IMR-90 (cell line): ENCODE measurements around the gene IST1. TPM values are rescaled to one million over a fixed set of nuclear protein-coding genes. Genes with fewer than 3 reads are reported as not detected.

Experiments
- ATAC-seq: fragments of 200-7000 bp; cut with Tn5 transposase; 2 replicates; pipeline ENCODE4 v1.9.1; 2020; ENCODE audit warnings: low read depth, mild to moderate bottlenecking, moderate library complexity
- BruUV-seq: library from RNA; stranded (reverse); fragments of 400-500 nt; replicated peaks from 2 replicates; lab custom pipeline; 2021; lab: Mats Ljungman, UMichigan
- CTCF ChIA-PET: fragments of 300-600 bp; formaldehyde crosslinking; extraction: SDS; loops from one replicate; lab custom pipeline; 2021; ENCODE audit warnings: antibody characterized with exemption; lab: Yijun Ruan, JAX
- POLR2A ChIA-PET: fragments of 300-600 bp; sonication (Branson Sonifier 250); formaldehyde crosslinking; loops from one replicate; lab custom pipeline; 2022; ENCODE audit warnings: antibody characterized with exemption; ENCODE audit not compliant: unreplicated experiment; lab: Charles Lee
- DNase-seq: peaks from one replicate; pipeline ENCODE4 v3.0.0; 2013
- H2AFZ ChIP-seq: replicated peaks from 2 replicates; pipeline ENCODE3; 2013; ENCODE audit warnings: low read length, mild to moderate bottlenecking; ENCODE audit not compliant: poor library complexity
- H2AK5ac ChIP-seq: 2 replicates; pipeline ENCODE4 v1.6.1; 2013; ENCODE audit warnings: low read depth, low read length, inconsistent platforms
- H2AK9ac ChIP-seq: replicated peaks from 2 replicates; pipeline ENCODE3; 2013; ENCODE audit warnings: mild to moderate bottlenecking, low read depth, low read length, moderate library complexity; ENCODE audit not compliant: poor library complexity
- H2BK120ac ChIP-seq: 2 replicates; pipeline ENCODE4 v1.6.1; 2013; ENCODE audit warnings: low read depth, low read length, inconsistent platforms
- H2BK15ac ChIP-seq: 3 replicates; pipeline ENCODE4 v1.6.1; 2013; ENCODE audit warnings: low read depth, low read length, inconsistent platforms
- H2BK20ac ChIP-seq: 2 replicates; pipeline ENCODE4 v1.6.1; 2013; ENCODE audit warnings: low read depth, mild to moderate bottlenecking, inconsistent platforms, low read length, moderate library complexity
- H2BK5ac ChIP-seq: 2 replicates; pipeline ENCODE4 v1.6.1; 2013; ENCODE audit warnings: mild to moderate bottlenecking, low read depth, low read length, inconsistent platforms; ENCODE audit not compliant: poor library complexity, severe bottlenecking
- H3K14ac ChIP-seq: replicated peaks from 2 replicates; pipeline ENCODE4 v1.6.1; 2013; ENCODE audit warnings: low read depth, low read length, inconsistent platforms
- H3K18ac ChIP-seq: 2 replicates; pipeline ENCODE4 v1.6.1; 2013; ENCODE audit warnings: low read depth, low read length, control low read depth
- H3K23ac ChIP-seq: 2 replicates; pipeline ENCODE4 v1.6.1; 2013; ENCODE audit warnings: low read depth, low read length, inconsistent platforms
- H3K27ac ChIP-seq: 2 replicates; pipeline ENCODE4 v1.5.1; 2013; ENCODE audit warnings: mild to moderate bottlenecking, control low read depth, low read length; ENCODE audit not compliant: insufficient read depth
- H3K27me3 ChIP-seq: 2 replicates; pipeline ENCODE4 v1.6.1; 2013; ENCODE audit warnings: low read length; ENCODE audit not compliant: control insufficient read depth, insufficient read depth
- H3K36me3 ChIP-seq: 2 replicates; pipeline ENCODE4 v1.6.1; 2013; ENCODE audit warnings: low read length, mixed read lengths; ENCODE audit not compliant: control insufficient read depth, insufficient read depth
- H3K4ac ChIP-seq: 2 replicates; pipeline ENCODE4 v1.6.1; 2013; ENCODE audit warnings: low read depth, low read length, inconsistent platforms
- H3K4me1 ChIP-seq: 2 replicates; pipeline ENCODE4 v1.6.1; 2013; ENCODE audit warnings: low read length, mixed read lengths; ENCODE audit not compliant: control insufficient read depth, insufficient read depth
- H3K4me2 ChIP-seq: 2 replicates; pipeline ENCODE4 v1.6.1; 2013; ENCODE audit warnings: low read depth, mild to moderate bottlenecking, control low read depth, low read length, moderate library complexity
- H3K4me3 ChIP-seq: 2 replicates; pipeline ENCODE4 v1.5.1; 2013; ENCODE audit warnings: low read depth, mild to moderate bottlenecking, control low read depth, low read length, moderate library complexity; ENCODE audit not compliant: insufficient read depth
- H3K56ac ChIP-seq: 2 replicates; pipeline ENCODE4 v1.6.1; 2013; ENCODE audit warnings: low read length, inconsistent platforms; ENCODE audit not compliant: insufficient read depth; ENCODE audit errors: extremely low read depth
- H3K79me1 ChIP-seq, 2 experiments: 2 replicates each; pipeline ENCODE4 v1.6.1; 2013; ENCODE audit warnings: low read length in 2 of 2, inconsistent platforms in 1 of 2, low read depth in 1 of 2
- H3K9ac ChIP-seq: 2 replicates; pipeline ENCODE4 v1.6.1; 2013; ENCODE audit warnings: low read depth, low read length, control low read depth
- H3K9me1 ChIP-seq: 2 replicates; pipeline ENCODE4 v1.6.1; 2013; ENCODE audit warnings: low read length, inconsistent platforms; ENCODE audit not compliant: insufficient read depth
- H3K9me3 ChIP-seq: 2 replicates; pipeline ENCODE4 v1.6.1; 2013; ENCODE audit warnings: low read length; ENCODE audit not compliant: control insufficient read depth, insufficient read depth
- H4K20me1 ChIP-seq: 2 replicates; pipeline ENCODE4 v1.6.1; 2013; ENCODE audit warnings: low read length, inconsistent platforms; ENCODE audit not compliant: insufficient read depth
- H4K5ac ChIP-seq: 2 replicates; pipeline ENCODE4 v1.6.1; 2013; ENCODE audit warnings: mild to moderate bottlenecking, low read depth, low read length, control low read depth
- H4K8ac ChIP-seq, 2 experiments: 2 replicates each; pipeline ENCODE4 v1.6.1; 2013; ENCODE audit warnings: low read depth in 2 of 2, low read length in 2 of 2, control low read depth in 1 of 2, inconsistent platforms in 1 of 2
- H4K91ac ChIP-seq: 2 replicates; pipeline ENCODE4 v1.6.1; 2013; ENCODE audit warnings: low read depth, low read length, inconsistent platforms; ENCODE audit not compliant: insufficient read depth
- BHLHE40 ChIP-seq: fragments of 150-350 bp; IDR thresholded peaks from 2 replicates; pipeline ENCODE4 v1.6.1; 2016; ENCODE audit warnings: mild to moderate bottlenecking, low read depth, low read length
- CEBPB ChIP-seq: IDR thresholded peaks from 2 replicates; pipeline ENCODE4 v1.6.1; 2012; ENCODE audit warnings: low read depth, low read length, improper control_type of control experiment
- CHD1 ChIP-seq: IDR thresholded peaks from 2 replicates; pipeline ENCODE4 v1.6.1; 2012; ENCODE audit warnings: low read depth, low read length, improper control_type of control experiment
- CTCF ChIP-seq: conservative IDR thresholded peaks from 2 replicates; pipeline ENCODE4 v1.5.1; 2012; ENCODE audit warnings: mild to moderate bottlenecking, low read depth, low read length, improper control_type of control experiment
- FOS ChIP-seq: fragments of 150-350 bp; IDR thresholded peaks from 2 replicates; pipeline ENCODE4 v1.6.1; 2016; ENCODE audit warnings: low read depth, low read length
- MAFK ChIP-seq: IDR thresholded peaks from 2 replicates; pipeline ENCODE4 v1.6.1; 2012; ENCODE audit warnings: low read depth, low read length, improper control_type of control experiment
- MAZ ChIP-seq: IDR thresholded peaks from 2 replicates; pipeline ENCODE4 v1.6.1; 2012; ENCODE audit warnings: low read depth, mild to moderate bottlenecking, low read length, improper control_type of control experiment, moderate library complexity, borderline replicate concordance
- MXI1 ChIP-seq: IDR thresholded peaks from 2 replicates; pipeline ENCODE4 v1.6.1; 2012; ENCODE audit warnings: low read depth, mild to moderate bottlenecking, low read length, moderate library complexity, borderline replicate concordance
- NFE2L2 ChIP-seq: fragments of 150-350 bp; IDR thresholded peaks from 2 replicates; pipeline ENCODE4 v1.6.1; 2016; ENCODE audit warnings: low read depth, mild to moderate bottlenecking, low read length
- POLR2A ChIP-seq: IDR thresholded peaks from 2 replicates; pipeline ENCODE4 v1.6.1; 2012; ENCODE audit warnings: mild to moderate bottlenecking, low read depth, low read length
- RAD21 ChIP-seq: IDR thresholded peaks from 2 replicates; pipeline ENCODE4 v1.6.1; 2012; ENCODE audit warnings: low read length, improper control_type of control experiment
- RCOR1 ChIP-seq: IDR thresholded peaks from 2 replicates; pipeline ENCODE4 v1.6.1; 2012; ENCODE audit warnings: mild to moderate bottlenecking, low read length, improper control_type of control experiment; ENCODE audit not compliant: insufficient replicate concordance
- RFX5 ChIP-seq: IDR thresholded peaks from 2 replicates; pipeline ENCODE4 v1.8.0; 2012; ENCODE audit warnings: low read depth, mild to moderate bottlenecking, low read length, moderate library complexity
- SMC3 ChIP-seq: fragments of 150-350 bp; IDR thresholded peaks from 2 replicates; pipeline ENCODE4 v1.6.1; 2016; ENCODE audit warnings: low read depth, mild to moderate bottlenecking, antibody characterized with exemption, low read length, moderate library complexity
- USF2 ChIP-seq: fragments of 150-350 bp; IDR thresholded peaks from 2 replicates; pipeline ENCODE4 v1.6.1; 2017; ENCODE audit warnings: mild to moderate bottlenecking, antibody characterized with exemption, low read length, low read depth
- WGBS, 2 experiments: methylation state at CpG; one replicate each; pipeline versions ENCODE4 v1.1.5 to v1.1.7; 2013; ENCODE audit warnings: missing lambda C conversion rate in 2 of 2; ENCODE audit not compliant: insufficient read length in 1 of 2; ENCODE audit errors: extremely low coverage in 2 of 2; 5-methylcytosine and 5-hydroxymethylcytosine counted together
- dilution Hi-C: fragments of 300-500 bp; cut with HindIII; formaldehyde crosslinking; loops from one replicate; pipeline ENCODE4 v1.14.3; 2018; ENCODE audit warnings: low sequenced_read_pairs; ENCODE audit not compliant: unreplicated experiment
- in situ Hi-C: fragments of 300-500 bp; cut with MboI; formaldehyde crosslinking; loops from 3 replicates; pipeline ENCODE4 v1.14.3; 2019; ENCODE audit warnings: low sequenced_read_pairs, inconsistent platforms, mixed read lengths
- intact Hi-C: fragments of 100-400 bp; cut with micrococcal nuclease; formaldehyde crosslinking; loops from 2 replicates; pipeline ENCODE4 v1.10.0; 2022
- polyA plus RNA-seq, 3 experiments: library from polyadenylated mRNA; depleted of rRNA; stranded (reverse); fragments of >200 nt; gene quantifications; 2 replicates each; pipeline ENCODE4 v1.2.3, GENCODE V29; 2012; ENCODE audit warnings: low replicate concordance in 1 of 3
- total RNA-seq: library from RNA; depleted of rRNA; stranded (reverse); fragments of >200 nt; gene quantifications from 2 replicates; pipeline ENCODE4 v1.2.3, GENCODE V29; 2012

IST1 gene
- total and polyA plus RNA-seq, 2 of the 4 experiments (the other 2 are of a cell fraction): 134 to 186 TPM

- Histone ChIP-seq H3K27ac (no peak overlapping the region), H2BK15ac (no peak overlapping the region), H2AK9ac (no peak overlapping the region), H2AK5ac (no peak overlapping the region), H3K36me3 (no peaks in the 10 kb centered on the region), H4K8ac (no peak overlapping the region), H3K4me2 (no peak overlapping the region), H3K79me1 (no peaks in the 10 kb centered on the region; a peak in 2 of 4 replicates), H4K5ac (no peak overlapping the region), H4K91ac (no peak overlapping the region), H2BK5ac (no peak overlapping the region), H2BK20ac (no peak overlapping the region), H2AFZ (no peak overlapping the region), H3K9ac (no peak overlapping the region), H3K4me1 (no peaks in the 10 kb centered on the region), H3K23ac (no peak overlapping the region), H4K20me1 (no peaks in the 10 kb centered on the region), H3K56ac (no peak overlapping the region), H3K9me3 (no peaks in the 10 kb centered on the region), H3K27me3 (no peaks in the 10 kb centered on the region), H3K18ac (no peak overlapping the region), H2BK120ac (no peak overlapping the region), H3K9me1 (no peaks in the 10 kb centered on the region), H3K4ac (no peak overlapping the region), H3K4me3 (no peak overlapping the region), H3K14ac (no peak overlapping the region)
- TF ChIP-seq CHD1 (no peak), CTCF (no peak), USF2 (no peak), FOS (no peak), RAD21 (no peak), CEBPB (no peak), MXI1 (no peak), POLR2A (no peak), BHLHE40 (no peak), RCOR1 (no peak), NFE2L2 (no peak), RFX5 (no peak), SMC3 (no peak), MAZ (no peak), MAFK (no peak)
- dilution Hi-C loops (no loop called here), intact Hi-C loops (no loop called here), in situ Hi-C loops (no loop called here)
- CTCF ChIA-PET: no interaction called here
- no TSS peak for BruUV-seq
- POLR2A ChIA-PET: no interaction called here
- no peak for DNase-seq
- WGBS, 2 experiments: no CpG with 5 or more reads among the region's 3 CpGs
- no peak for ATAC-seq
These were observed 6.2 kb upstream of the IST1 start for GRCh38 chr16:71889147-71889546.
